ENCODE measurements around the gene LCLAT1.

DNA sequence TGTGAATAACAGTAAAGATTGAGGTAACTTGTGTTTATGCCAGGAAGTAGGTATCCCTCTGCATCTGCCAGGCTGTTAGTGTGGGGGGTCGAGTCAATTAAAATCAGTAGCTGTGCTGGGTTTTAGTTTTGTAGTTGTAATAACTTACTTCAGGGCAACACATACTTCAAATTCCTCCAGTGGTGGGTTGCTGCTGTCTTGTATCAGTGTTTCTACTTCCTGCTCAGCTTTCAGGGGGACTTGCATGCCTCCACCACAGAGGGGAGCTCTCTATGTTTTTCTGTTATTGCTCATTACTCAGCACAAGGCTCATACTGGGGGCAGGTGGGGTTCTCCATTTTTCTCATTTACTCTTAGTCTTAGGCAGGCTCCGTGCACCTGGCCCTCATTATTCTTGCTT lies 223.4 kb downstream of the LCLAT1 start:
- no peak for TF ChIP-seq POLR2A (IDR thresholded peaks at IDR 0.05)
- TF ChIP-seq, protein P1, sequence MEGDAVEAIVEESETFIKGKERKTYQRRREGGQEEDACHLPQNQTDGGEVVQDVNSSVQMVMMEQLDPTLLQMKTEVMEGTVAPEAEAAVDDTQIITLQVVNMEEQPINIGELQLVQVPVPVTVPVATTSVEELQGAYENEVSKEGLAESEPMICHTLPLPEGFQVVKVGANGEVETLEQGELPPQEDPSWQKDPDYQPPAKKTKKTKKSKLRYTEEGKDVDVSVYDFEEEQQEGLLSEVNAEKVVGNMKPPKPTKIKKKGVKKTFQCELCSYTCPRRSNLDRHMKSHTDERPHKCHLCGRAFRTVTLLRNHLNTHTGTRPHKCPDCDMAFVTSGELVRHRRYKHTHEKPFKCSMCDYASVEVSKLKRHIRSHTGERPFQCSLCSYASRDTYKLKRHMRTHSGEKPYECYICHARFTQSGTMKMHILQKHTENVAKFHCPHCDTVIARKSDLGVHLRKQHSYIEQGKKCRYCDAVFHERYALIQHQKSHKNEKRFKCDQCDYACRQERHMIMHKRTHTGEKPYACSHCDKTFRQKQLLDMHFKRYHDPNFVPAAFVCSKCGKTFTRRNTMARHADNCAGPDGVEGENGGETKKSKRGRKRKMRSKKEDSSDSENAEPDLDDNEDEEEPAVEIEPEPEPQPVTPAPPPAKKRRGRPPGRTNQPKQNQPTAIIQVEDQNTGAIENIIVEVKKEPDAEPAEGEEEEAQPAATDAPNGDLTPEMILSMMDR (IDR thresholded peaks at IDR 0.05) = no peak
- no peak for TF ChIP-seq POLR2AphosphoS5 (IDR thresholded peaks at IDR 0.05)
- TF ChIP-seq EP300 (IDR thresholded peaks at IDR 0.05) = no peak

Data from suprapubic skin (tissue), 4 donors.